CD14-positive monocyte (primary cell): ENCODE results near the gene CACNA1S. TPM values are rescaled to one million over a fixed set of nuclear protein-coding genes. Genes with fewer than 3 reads are reported as not detected.

Source experiments
- DNase-seq, 3 donors: peaks; one replicate each; pipeline ENCODE4 v3.0.0-alpha.2; 2011 to 2022
- H2AFZ ChIP-seq: 2 replicates; pipeline ENCODE4 v1.6.0; 2012; ENCODE audit warnings: mild to moderate bottlenecking, low read depth, low read length, inconsistent platforms; ENCODE audit not compliant: insufficient read depth, poor library complexity, severe bottlenecking
- H3K27ac ChIP-seq, 2 donors: 1 replicate in 1 of 2; 2 replicates in 1 of 2; pipeline ENCODE4 v1.5.1; 2012 to 2013; ENCODE audit warnings: low read length in 2 of 2, control low read depth in 1 of 2, inconsistent platforms in 1 of 2, low read depth in 1 of 2, mild to moderate bottlenecking in 1 of 2
- H3K27me3 ChIP-seq, 2 donors: one replicate each; pipeline versions ENCODE4 v1.6.0 to v1.6.1; 2011 to 2013; ENCODE audit warnings: low read length in 2 of 2; ENCODE audit not compliant: control insufficient read depth in 2 of 2, insufficient read depth in 2 of 2
- H3K36me3 ChIP-seq, 2 donors: replicated peaks in 1 of 2; 1 replicate in 1 of 2; 2 replicates in 1 of 2; pipeline versions ENCODE4 v1.5.1 to v1.6.1; 2012 to 2013; ENCODE audit warnings: low read length in 2 of 2, control low read depth in 1 of 2, inconsistent platforms in 1 of 2, mild to moderate bottlenecking in 1 of 2; ENCODE audit not compliant: insufficient read depth in 2 of 2, control insufficient read depth in 1 of 2
- H3K4me1 ChIP-seq, 2 donors: 1 replicate in 1 of 2; 2 replicates in 1 of 2; pipeline versions ENCODE4 v1.5.1 to v1.6.1; 2012 to 2013; ENCODE audit warnings: low read length in 2 of 2, control low read depth in 1 of 2, inconsistent platforms in 1 of 2, mild to moderate bottlenecking in 1 of 2, moderate library complexity in 1 of 2; ENCODE audit not compliant: insufficient read depth in 2 of 2, control insufficient read depth in 1 of 2
- H3K4me2 ChIP-seq: replicated peaks from 2 replicates; pipeline ENCODE3; 2012; ENCODE audit warnings: low read length, moderate library complexity, mild to moderate bottlenecking; ENCODE audit not compliant: poor library complexity, severe bottlenecking; ENCODE audit errors: extremely low read depth
- H3K4me3 ChIP-seq, 3 experiments: fragments of 200-600 bp in 1 of 3; sonication (generic) in 1 of 3; replicated peaks in 1 of 3; 1 replicate in 2 of 3; 2 replicates in 1 of 3; pipeline ENCODE4 v1.5.1; 2011 to 2013; ENCODE audit warnings: low read length in 3 of 3, mild to moderate bottlenecking in 3 of 3, control low read depth in 2 of 3, low read depth in 2 of 3, inconsistent platforms in 1 of 3, moderate library complexity in 1 of 3
- H3K79me2 ChIP-seq: 2 replicates; pipeline ENCODE4 v1.6.0; 2012; ENCODE audit warnings: mild to moderate bottlenecking, control low read depth, inconsistent platforms, low read length, moderate library complexity; ENCODE audit not compliant: insufficient read depth
- H3K9ac ChIP-seq: 2 replicates; pipeline ENCODE4 v1.6.0; 2017; ENCODE audit warnings: low read length, mild to moderate bottlenecking; ENCODE audit not compliant: insufficient read depth, poor library complexity, severe bottlenecking
- H3K9me3 ChIP-seq, 2 donors: replicated peaks in 1 of 2; 1 replicate in 1 of 2; 2 replicates in 1 of 2; pipeline versions ENCODE4 v1.5.1 to v1.6.1; 2012 to 2013; ENCODE audit warnings: low read length in 2 of 2, control low read depth in 1 of 2; ENCODE audit not compliant: control insufficient read depth in 1 of 2, insufficient read depth in 1 of 2
- H4K20me1 ChIP-seq: 2 replicates; pipeline ENCODE4 v1.6.0; 2012; ENCODE audit warnings: mild to moderate bottlenecking, low read length, control low read depth, moderate library complexity; ENCODE audit not compliant: insufficient read depth
- H3K27ac Mint-ChIP-seq, 7 donors: one replicate each; pipeline ENCODE4 v1.8.0; 2020; ENCODE audit warnings: mild to moderate bottlenecking in 7 of 7, mixed read lengths in 7 of 7, moderate library complexity in 6 of 7, inconsistent platforms in 2 of 7
- H3K27me3 Mint-ChIP-seq, 3 donors: one replicate each; pipeline ENCODE4 v1.8.0; 2021 to 2022; ENCODE audit warnings: low read depth in 3 of 3, mild to moderate bottlenecking in 3 of 3, mixed read lengths in 3 of 3, moderate library complexity in 3 of 3, inconsistent platforms in 1 of 3
- H3K36me3 Mint-ChIP-seq, 2 donors: one replicate each; pipeline ENCODE4 v1.8.0; 2020; ENCODE audit warnings: mixed read lengths in 2 of 2, inconsistent platforms in 1 of 2, mild to moderate bottlenecking in 1 of 2
- H3K4me1 Mint-ChIP-seq: one replicate; pipeline ENCODE4 v1.8.0; 2020; ENCODE audit warnings: mild to moderate bottlenecking, mixed read lengths
- H3K4me3 Mint-ChIP-seq, 2 donors: one replicate each; pipeline ENCODE4 v1.8.0; 2020; ENCODE audit warnings: mild to moderate bottlenecking in 2 of 2, mixed read lengths in 2 of 2, moderate library complexity in 1 of 2
- H3K9me3 Mint-ChIP-seq, 7 donors: one replicate each; pipeline ENCODE4 v1.8.0; 2020 to 2022; ENCODE audit warnings: mixed read lengths in 7 of 7, mild to moderate bottlenecking in 6 of 7, moderate library complexity in 6 of 7, inconsistent platforms in 2 of 7
- WGBS: methylation state at CpG from one replicate; pipeline ENCODE4 v1.1.5; 2013; ENCODE audit warnings: missing lambda C conversion rate; ENCODE audit not compliant: insufficient coverage; 5-methylcytosine and 5-hydroxymethylcytosine counted together
- intact Hi-C, 2 donors: fragments of 100-400 bp; cut with micrococcal nuclease; formaldehyde crosslinking; loops; one replicate each; pipeline versions ENCODE4 v1.15.0 to v1.15.1; 2023
- polyA plus RNA-seq, 3 donors: library from polyadenylated mRNA; depleted of rRNA in 1 of 3; unstranded in 2 of 3; stranded (reverse) in 1 of 3; fragments of 300-500 nt in 2 of 3; fragments of >200 nt in 1 of 3; fragmentation: Illumina TruSeq in 2 of 3; gene quantifications; 1 replicate in 2 of 3; 2 replicates in 1 of 3; pipeline ENCODE4 v1.2.3, GENCODE V29; 2012 to 2021
- TF ChIP-seq, protein P1 (sequence below): fragments of 200-600 bp; IDR thresholded peaks from one replicate; pipeline ENCODE4 v1.8.0; 2022; ENCODE audit warnings: antibody characterized with exemption, mild to moderate bottlenecking

Gene CACNA1S
- polyA plus RNA-seq, 3 donors: not detected

GRCh38 chr1:201126832-201127754 is 14.9 kb upstream of the CACNA1S start, which contains the start of gene ASCL5:
ASCL5 (minus strand) TSS chr1:201127184; CDS start chr1:201115372, 11,812 bp downstream.
- TF ChIP-seq, protein P1, sequence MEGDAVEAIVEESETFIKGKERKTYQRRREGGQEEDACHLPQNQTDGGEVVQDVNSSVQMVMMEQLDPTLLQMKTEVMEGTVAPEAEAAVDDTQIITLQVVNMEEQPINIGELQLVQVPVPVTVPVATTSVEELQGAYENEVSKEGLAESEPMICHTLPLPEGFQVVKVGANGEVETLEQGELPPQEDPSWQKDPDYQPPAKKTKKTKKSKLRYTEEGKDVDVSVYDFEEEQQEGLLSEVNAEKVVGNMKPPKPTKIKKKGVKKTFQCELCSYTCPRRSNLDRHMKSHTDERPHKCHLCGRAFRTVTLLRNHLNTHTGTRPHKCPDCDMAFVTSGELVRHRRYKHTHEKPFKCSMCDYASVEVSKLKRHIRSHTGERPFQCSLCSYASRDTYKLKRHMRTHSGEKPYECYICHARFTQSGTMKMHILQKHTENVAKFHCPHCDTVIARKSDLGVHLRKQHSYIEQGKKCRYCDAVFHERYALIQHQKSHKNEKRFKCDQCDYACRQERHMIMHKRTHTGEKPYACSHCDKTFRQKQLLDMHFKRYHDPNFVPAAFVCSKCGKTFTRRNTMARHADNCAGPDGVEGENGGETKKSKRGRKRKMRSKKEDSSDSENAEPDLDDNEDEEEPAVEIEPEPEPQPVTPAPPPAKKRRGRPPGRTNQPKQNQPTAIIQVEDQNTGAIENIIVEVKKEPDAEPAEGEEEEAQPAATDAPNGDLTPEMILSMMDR: no peak
- Histone ChIP-seq H3K27ac (no peak within 1 kb of the TSS), H3K36me3 (no peaks in the 10 kb centered on the region), H2AFZ (no peak within 1 kb of the TSS), H3K79me2 (no peaks in the 10 kb centered on the region), H3K9me3 (no peaks in the 10 kb centered on the region), H3K4me1 (no peaks in the 10 kb centered on the region), H4K20me1 (no peaks in the 10 kb centered on the region), H3K4me3 (no peak within 1 kb of the TSS), H3K27me3 (no peaks in the 10 kb centered on the region), H3K9ac (no peak within 1 kb of the TSS), H3K4me2 (no peak within 1 kb of the TSS)
- WGBS: 89% methylated on average over 18 of the region's 24 CpGs
- Mint-ChIP-seq H3K27ac (no peak within 1 kb of the TSS), H3K36me3 (no peaks in the 10 kb centered on the region), H3K9me3 (no peaks in the 10 kb centered on the region), H3K27me3 (peaks cover 3 to 6% (median 5%) of the 10 kb centered on the region in 3 donors), H3K4me3 (no peak within 1 kb of the TSS), H3K4me1 (no peaks in the 10 kb centered on the region)
- no peak for DNase-seq
- intact Hi-C loops: no loop called here

GRCh38 chr1:201126463-201126831 is 14.2 kb upstream of the CACNA1S start:
- no peaks in the 10 kb centered on the region for H3K4me1 ChIP-seq
- no peak overlapping the region for H3K4me2 ChIP-seq
- H2AFZ ChIP-seq: no peak overlapping the region
- no peak for DNase-seq
- H3K4me1 Mint-ChIP-seq: no peaks in the 10 kb centered on the region
- H3K4me3 ChIP-seq: no peak overlapping the region
- TF ChIP-seq, protein P1: no peak
- no peak overlapping the region for H3K4me3 Mint-ChIP-seq
- no peak overlapping the region for H3K27ac Mint-ChIP-seq
- no peaks in the 10 kb centered on the region for H3K27me3 ChIP-seq
- H4K20me1 ChIP-seq: no peaks in the 10 kb centered on the region
- peaks cover 3 to 8% (median 5%) of the 10 kb centered on the region in 3 donors for H3K27me3 Mint-ChIP-seq
- H3K36me3 Mint-ChIP-seq: no peaks in the 10 kb centered on the region
- H3K27ac ChIP-seq: no peak overlapping the region
- H3K9me3 ChIP-seq: no peaks in the 10 kb centered on the region
- H3K9ac ChIP-seq: no peak overlapping the region
- H3K36me3 ChIP-seq: no peaks in the 10 kb centered on the region
- H3K9me3 Mint-ChIP-seq: no peaks in the 10 kb centered on the region
- intact Hi-C loops: no loop called here
- WGBS: 78% methylated on average over 3 of the region's 3 CpGs
- no peaks in the 10 kb centered on the region for H3K79me2 ChIP-seq
